ENCODE results near the gene MUC5B.

MUC5B gene

DNA sequence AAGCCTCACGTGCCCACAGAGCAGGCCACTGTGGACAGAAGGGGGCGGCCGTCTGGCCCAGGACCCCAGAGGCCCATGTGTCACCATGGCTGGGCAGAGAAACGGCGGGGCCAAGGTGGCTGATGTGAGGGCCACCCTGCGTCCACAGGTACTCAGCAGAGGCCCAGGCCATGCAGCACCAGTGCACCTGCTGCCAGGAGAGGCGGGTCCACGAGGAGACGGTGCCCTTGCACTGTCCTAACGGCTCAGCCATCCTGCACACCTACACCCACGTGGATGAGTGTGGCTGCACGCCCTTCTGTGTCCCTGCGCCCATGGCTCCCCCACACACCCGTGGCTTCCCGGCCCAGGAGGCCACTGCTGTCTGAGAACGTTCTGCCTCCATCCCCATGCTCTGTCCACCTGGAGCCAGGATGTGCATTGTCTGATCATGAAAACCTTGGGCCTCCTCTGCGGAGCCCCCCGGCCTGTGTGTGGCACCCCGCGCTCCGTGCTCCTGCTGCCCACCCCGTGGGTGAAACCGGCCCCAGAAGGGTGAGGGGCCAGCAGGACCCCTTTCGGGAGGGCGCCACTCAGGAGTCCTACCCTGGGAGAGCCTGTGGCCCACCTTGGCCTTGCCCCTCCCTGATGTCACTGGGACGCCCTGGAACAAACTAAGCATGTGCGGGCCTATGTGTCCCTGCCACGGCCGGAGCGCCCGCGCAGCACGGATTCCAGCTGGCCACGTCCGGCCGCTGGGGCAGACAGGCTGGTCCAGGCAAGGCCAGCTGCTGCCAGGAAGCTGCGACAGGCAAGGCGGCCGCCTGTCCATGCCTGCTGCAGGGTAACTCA lies 38.6 kb downstream of the MUC5B start:
- no peak overlapping the region for H3K4me3 ChIP-seq (replicated peaks; ENCODE audit: insufficient read depth, low read length)

DNA sequence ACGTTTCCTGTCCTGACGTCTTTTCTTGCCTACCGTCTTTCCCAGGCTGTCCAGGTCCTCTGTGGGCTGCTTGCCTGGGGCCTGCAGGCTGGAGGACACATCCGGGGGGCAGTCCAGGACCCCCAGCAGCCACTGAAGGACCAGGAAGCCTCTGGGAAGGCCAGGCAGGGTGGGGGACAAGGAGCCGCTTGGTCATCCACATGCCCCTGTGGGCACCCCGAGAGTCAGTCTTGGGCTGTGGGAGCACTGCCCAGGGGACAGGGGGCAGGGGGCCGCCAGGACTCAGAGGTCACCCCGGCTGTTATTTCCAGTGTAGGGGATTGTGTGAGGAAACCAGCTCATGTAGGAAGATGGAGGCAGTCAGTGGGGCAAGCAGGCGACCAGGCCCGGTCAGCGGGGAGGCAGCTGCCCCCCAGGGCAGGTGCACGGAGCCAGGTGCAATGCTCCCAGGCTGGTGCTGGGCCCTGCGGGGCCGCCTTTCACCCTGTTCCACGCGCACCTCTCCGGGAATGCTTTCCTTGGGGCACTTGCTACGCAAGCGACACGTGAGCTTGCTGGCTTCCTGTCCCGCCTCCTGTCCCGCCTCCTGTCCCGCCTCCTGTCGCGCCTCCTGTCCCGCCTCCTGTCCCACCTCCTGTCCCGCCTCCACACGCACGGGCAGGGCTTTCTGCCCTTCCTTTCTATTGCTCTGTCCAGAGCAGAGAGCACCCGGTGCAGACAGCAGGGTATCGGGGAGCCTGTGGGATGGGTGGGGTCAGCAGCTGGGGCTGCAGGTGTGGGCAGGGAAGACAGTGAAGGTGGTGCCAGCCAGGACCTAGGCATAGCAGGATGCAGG lies 39.5 kb downstream of the MUC5B start:
- TF ChIP-seq, protein P1, sequence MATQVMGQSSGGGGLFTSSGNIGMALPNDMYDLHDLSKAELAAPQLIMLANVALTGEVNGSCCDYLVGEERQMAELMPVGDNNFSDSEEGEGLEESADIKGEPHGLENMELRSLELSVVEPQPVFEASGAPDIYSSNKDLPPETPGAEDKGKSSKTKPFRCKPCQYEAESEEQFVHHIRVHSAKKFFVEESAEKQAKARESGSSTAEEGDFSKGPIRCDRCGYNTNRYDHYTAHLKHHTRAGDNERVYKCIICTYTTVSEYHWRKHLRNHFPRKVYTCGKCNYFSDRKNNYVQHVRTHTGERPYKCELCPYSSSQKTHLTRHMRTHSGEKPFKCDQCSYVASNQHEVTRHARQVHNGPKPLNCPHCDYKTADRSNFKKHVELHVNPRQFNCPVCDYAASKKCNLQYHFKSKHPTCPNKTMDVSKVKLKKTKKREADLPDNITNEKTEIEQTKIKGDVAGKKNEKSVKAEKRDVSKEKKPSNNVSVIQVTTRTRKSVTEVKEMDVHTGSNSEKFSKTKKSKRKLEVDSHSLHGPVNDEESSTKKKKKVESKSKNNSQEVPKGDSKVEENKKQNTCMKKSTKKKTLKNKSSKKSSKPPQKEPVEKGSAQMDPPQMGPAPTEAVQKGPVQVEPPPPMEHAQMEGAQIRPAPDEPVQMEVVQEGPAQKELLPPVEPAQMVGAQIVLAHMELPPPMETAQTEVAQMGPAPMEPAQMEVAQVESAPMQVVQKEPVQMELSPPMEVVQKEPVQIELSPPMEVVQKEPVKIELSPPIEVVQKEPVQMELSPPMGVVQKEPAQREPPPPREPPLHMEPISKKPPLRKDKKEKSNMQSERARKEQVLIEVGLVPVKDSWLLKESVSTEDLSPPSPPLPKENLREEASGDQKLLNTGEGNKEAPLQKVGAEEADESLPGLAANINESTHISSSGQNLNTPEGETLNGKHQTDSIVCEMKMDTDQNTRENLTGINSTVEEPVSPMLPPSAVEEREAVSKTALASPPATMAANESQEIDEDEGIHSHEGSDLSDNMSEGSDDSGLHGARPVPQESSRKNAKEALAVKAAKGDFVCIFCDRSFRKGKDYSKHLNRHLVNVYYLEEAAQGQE (IDR thresholded peaks at IDR 0.05; ENCODE audit: insufficient replicate concordance, low read depth): no peak
- TF ChIP-seq POLR2AphosphoS5 (IDR thresholded peaks at IDR 0.05; ENCODE audit: low read depth) (peak; percentile 87), GABPA (IDR thresholded peaks at IDR 0.05; ENCODE audit: low read depth) (peak; percentile 79), SPI1 (IDR thresholded peaks at IDR 0.05; ENCODE audit: borderline replicate concordance, low read depth) (no peak)
- TF ChIP-seq, protein P2, sequence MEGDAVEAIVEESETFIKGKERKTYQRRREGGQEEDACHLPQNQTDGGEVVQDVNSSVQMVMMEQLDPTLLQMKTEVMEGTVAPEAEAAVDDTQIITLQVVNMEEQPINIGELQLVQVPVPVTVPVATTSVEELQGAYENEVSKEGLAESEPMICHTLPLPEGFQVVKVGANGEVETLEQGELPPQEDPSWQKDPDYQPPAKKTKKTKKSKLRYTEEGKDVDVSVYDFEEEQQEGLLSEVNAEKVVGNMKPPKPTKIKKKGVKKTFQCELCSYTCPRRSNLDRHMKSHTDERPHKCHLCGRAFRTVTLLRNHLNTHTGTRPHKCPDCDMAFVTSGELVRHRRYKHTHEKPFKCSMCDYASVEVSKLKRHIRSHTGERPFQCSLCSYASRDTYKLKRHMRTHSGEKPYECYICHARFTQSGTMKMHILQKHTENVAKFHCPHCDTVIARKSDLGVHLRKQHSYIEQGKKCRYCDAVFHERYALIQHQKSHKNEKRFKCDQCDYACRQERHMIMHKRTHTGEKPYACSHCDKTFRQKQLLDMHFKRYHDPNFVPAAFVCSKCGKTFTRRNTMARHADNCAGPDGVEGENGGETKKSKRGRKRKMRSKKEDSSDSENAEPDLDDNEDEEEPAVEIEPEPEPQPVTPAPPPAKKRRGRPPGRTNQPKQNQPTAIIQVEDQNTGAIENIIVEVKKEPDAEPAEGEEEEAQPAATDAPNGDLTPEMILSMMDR (IDR thresholded peaks at IDR 0.05; ENCODE audit: insufficient read depth, low read length): no peak
- peak overlapping the region; percentile 61 for H3K27ac ChIP-seq (replicated peaks)

More for the DNA sequence above, 38.6 kb downstream of the MUC5B start:
- DNase-seq (ENCODE audit: low read depth in 1 of 2, low spot score in 1 of 2): no peak
- Histone ChIP-seq H3K27ac (replicated peaks) (no peak overlapping the region; the same call in 1 of the 2 replicates), H3K27me3 (ENCODE audit: insufficient read depth, poor library complexity, severe bottlenecking) (no peaks in the 10 kb centered on the region)
- no peak for TF ChIP-seq POLR2AphosphoS5 (IDR thresholded peaks at IDR 0.05; ENCODE audit: low read depth)
- TF ChIP-seq, protein P1 (IDR thresholded peaks at IDR 0.05; ENCODE audit: insufficient replicate concordance, low read depth): no peak
- TF ChIP-seq SPI1 (IDR thresholded peaks at IDR 0.05; ENCODE audit: borderline replicate concordance, low read depth): no peak
- TF ChIP-seq, protein P2 (IDR thresholded peaks at IDR 0.05; ENCODE audit: insufficient read depth, low read length): no peak
- TF ChIP-seq GABPA (IDR thresholded peaks at IDR 0.05; ENCODE audit: low read depth): no peak

DNA sequence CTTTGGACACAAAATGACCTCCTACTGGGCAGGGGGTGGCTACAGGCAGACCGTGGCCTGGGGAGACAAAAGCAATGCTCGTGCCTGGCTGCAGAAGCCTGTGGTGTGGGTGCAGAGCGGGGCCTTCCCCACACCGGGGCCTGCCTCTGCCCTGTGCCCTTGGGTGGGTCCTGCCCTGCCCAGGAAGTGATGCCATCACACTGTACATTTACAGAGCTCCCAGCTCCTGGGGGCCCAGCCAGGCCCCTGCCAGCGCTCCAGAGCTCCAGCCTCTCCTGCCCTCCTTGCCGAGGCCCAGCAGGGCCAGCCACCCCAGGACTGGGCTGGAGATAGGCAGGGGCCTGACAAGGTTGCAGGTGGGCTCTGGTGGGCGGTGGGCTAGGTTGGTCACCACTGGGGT lies 40.1 kb downstream of the MUC5B start:
- no peak overlapping the region for H3K27ac ChIP-seq (replicated peaks)

More for the DNA sequence above, 39.5 kb downstream of the MUC5B start:
- DNase-seq (ENCODE audit: low read depth in 1 of 2, low spot score in 1 of 2): peak; percentile 83 to 90
- Histone ChIP-seq H3K27me3 (ENCODE audit: insufficient read depth, poor library complexity, severe bottlenecking) (no peaks in the 10 kb centered on the region), H3K4me3 (replicated peaks; ENCODE audit: insufficient read depth, low read length) (peak overlapping the region; percentile 48)

More for the DNA sequence above, 40.1 kb downstream of the MUC5B start:
- no peak overlapping the region; the same call in 1 of the 2 replicates for H3K4me3 ChIP-seq (replicated peaks; ENCODE audit: insufficient read depth, low read length)
- TF ChIP-seq POLR2AphosphoS5 (IDR thresholded peaks at IDR 0.05; ENCODE audit: low read depth) (no peak), GABPA (IDR thresholded peaks at IDR 0.05; ENCODE audit: low read depth) (no peak), SPI1 (IDR thresholded peaks at IDR 0.05; ENCODE audit: borderline replicate concordance, low read depth) (no peak)
- TF ChIP-seq, protein P2 (IDR thresholded peaks at IDR 0.05; ENCODE audit: insufficient read depth, low read length): no peak
- TF ChIP-seq, protein P1 (IDR thresholded peaks at IDR 0.05; ENCODE audit: insufficient replicate concordance, low read depth): no peak
- no peaks in the 10 kb centered on the region for H3K27me3 ChIP-seq (ENCODE audit: insufficient read depth, poor library complexity, severe bottlenecking)
- DNase-seq (ENCODE audit: low read depth in 1 of 2, low spot score in 1 of 2): no peak
